Stimulated activated CD4-positive, alpha-beta T cell treated with anti-CD3 and anti-CD28 coated beads, Interleukin-2, amount 100 ng/mL, for 48 hours (primary cell): ENCODE data around the gene OR5C1.
A peak's percentile ranks its signal among the peaks of the same experiment; 100 is the strongest.
"Not testable (repeated sequence)": the region's sequence is repeated elsewhere in the genome, so short reads cannot be mapped to it uniquely, and the experiment has no call there.

Source experiments
- DNase-seq, 2 donors: peaks; one replicate each; pipeline ENCODE4 v3.0.0-alpha.2; 2020

The OR5C1 gene

DNA sequence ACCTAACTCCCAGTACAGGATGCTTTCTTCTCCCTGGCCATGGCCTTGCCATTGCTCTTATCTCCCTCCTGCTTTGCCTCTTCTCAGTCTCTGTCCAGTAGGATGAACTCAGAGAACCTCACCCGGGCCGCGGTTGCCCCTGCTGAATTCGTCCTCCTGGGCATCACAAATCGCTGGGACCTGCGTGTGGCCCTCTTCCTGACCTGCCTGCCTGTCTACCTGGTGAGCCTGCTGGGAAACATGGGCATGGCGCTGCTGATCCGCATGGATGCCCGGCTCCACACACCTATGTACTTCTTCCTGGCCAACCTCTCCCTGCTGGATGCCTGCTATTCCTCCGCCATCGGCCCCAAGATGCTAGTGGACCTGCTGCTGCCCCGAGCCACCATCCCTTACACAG is at the start of gene OR5C1:
TSS of gene OR5C1 (plus strand) at position 103 of the 400 bp plus-strand sequence. CDS start at position 103, 0 bp downstream.
- no peak for DNase-seq

DNA sequence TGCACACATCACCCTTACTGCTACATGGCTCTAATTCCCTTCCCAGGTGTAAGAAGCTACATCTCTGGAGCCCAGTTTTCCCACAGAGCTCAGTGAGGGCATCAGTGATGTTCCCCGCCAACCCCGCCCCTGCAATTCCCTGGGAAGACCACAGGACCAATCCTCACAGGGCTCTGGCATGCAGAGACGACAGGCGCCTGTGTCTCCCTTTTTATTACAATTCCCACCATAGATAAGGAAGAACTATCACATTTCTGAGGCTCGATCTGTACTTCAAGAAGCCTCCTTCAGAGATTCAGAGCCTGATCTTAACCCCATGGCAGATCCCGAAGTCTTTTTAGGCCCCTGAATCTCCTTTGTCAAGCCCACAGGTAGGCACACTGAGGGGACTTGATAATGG is 46.7 kb upstream of the OR5C1 start, which contains the start of gene OR1L6:
TSS of gene OR1L6 (plus strand) at position 301 of the 400 bp plus-strand sequence. CDS start 7,545 bp downstream, outside the sequence.
- no peak for DNase-seq

DNA sequence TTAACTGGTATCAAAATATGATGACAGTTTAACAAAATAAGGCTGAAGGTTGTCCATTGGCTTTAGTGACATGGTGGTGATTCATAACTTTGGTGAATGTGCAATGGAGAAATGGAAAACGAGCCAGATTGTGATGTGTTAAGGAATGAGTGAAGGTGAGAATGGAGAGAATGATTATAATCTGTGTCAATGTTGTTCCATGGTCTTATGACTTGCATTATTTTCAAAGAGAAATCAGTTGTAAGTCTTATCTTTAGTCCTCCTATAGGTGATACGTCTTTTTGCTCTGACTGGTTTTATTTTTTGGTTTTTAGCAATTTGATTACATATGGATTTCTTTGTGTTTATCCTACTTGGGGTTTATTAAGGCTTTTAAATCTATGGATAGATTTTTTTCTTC is 33.9 kb upstream of the OR5C1 start:
- DNase-seq = no peak

DNA sequence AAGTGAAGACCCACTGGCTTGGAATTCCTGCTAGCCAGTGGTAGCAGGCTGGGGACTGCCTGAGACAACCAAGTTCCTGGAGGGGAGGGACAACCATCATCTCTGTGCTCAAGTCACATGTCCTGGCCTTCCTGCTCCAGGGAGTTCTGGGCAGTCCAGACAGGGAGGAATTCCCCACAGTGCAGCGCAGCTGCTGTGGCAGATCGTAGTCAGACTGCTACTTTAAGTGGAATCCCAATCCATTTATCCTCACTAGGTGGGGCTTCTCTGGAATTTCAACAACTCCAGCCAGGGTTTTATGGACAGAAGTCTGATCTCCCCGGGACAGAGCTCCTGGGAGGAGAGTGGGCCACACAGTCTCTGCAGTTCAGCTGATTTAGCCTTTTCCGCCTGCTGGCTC is 20.9 kb upstream of the OR5C1 start:
- DNase-seq = no peak

DNA sequence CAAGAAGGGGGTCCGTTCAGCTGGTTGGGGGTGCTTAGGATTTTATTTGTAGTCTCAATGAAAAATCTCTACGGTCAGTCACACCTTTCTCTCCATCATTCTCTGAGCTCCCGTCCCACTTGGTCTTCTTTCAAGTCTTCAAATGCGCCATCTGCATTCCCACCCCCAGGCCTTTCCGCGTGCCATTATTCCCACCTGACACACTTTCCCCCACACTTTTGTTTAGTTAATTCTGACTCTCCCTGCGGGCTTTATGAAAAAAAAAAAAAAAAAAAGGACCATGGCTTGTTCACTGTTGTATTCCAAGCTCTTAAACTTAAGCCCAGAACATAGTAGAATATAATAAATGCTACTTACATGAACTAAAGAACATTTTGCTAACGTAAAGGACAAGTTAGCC is 11.7 kb upstream of the OR5C1 start:
- DNase-seq = no peak

DNA sequence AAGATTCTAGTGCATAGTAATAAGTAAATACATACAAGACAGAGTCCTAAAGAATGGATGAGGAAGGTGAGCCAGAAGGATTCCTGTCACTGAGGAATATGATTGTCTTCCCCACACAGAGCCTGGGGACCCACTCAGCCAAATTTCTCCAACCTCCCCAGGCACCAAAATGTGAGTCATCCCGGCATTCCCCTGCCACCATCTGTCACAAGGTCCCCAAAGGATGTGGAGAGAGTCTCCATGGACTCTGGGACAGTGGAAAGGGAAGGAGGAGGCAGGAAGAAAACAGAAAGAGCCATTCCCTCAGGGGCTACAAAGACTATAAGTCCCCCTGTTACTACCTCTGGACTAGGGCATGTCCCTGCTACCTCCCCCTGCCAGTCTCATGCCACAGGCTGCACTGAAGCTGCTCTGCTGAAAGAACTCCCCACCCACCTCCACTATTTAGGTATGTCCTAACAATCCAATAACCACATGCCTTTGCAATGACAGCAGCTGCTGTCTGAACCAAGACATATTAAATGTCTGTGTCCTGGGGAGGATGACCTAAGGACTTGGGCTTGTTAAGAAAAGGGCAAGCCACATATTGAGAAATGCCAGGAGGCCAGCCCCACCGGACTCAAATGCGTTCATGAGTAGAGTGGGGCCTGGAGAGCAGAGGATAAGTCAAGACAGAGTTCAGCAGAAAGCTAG is 10.7 kb upstream of the OR5C1 start:
- DNase-seq = no peak

DNA sequence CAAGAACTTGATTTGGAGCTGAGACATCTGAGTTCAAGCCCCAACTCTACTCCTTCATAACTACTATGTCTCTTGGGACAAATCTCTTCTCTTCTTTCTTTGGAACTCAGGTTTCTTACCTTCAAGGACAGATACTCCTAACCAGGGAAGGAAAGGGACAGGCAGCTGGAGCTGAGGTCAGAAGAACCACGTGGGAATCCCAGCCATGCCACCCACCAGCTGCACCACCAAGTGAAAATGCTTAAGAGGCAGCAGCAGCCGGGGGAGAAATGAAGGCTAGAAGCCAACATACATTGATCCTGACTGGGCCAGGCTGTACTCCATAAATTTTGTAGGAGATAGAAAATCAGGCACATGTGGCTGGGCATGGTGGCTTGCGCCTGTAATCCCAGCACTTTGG is 9.6 kb upstream of the OR5C1 start:
- no peak for DNase-seq

DNA sequence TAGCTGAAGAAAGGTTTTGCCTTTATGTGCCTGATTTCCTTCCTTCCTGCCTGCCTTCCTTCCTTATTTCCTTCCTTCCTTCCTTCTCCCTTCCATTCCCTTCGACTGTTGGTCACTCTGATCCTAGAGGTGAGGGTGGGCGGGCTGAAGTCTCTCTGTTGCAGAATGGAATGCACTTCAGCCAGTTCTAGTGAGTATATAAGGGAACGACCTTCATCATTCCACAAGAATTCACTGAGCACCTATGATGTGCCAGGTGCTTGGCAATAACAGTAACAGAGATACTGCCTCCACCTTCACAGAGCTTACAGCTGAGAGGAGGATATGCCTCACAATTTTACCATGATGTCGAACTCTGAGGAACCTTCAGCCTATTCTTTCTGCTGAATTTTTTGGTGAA is 8.7 kb upstream of the OR5C1 start:
- no peak for DNase-seq

DNA sequence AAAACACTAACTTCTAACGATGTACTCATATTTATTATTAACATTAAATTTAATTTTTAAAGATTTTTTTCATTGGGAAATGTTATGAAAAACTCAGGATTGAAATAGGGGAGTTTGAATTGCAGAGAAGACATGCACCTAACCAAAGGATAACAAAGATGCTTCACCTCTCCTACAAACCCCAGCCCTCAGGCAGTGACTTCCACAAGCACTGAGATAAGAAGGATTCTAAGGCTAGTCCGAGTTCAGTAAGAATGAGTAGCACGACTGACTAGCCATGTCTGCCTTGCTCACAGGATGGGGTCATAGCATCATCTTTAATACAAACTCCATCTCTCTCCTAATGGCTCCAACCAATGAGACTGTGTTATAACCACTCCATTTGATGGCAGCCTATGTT is 7.1 kb upstream of the OR5C1 start:
- no peak for DNase-seq

DNA sequence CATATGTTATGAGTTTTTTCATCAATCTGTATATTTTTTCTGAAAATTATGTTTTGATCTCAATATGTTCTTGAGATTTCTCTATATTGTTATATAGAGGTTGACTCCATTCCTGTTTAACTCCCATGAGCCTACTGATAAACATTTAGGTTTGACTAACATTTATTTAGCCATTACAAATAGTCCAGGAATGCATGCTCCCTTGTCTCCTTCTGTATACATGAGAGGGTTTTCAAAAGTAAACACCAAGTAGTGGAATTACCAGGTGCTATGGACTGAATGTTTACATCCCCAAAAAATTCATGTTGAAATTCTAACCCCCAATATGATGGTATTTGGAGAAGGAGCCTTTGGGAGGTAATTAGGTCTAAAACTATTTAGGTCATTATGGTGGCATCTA is 3.5 kb upstream of the OR5C1 start:
- no peak for DNase-seq

DNA sequence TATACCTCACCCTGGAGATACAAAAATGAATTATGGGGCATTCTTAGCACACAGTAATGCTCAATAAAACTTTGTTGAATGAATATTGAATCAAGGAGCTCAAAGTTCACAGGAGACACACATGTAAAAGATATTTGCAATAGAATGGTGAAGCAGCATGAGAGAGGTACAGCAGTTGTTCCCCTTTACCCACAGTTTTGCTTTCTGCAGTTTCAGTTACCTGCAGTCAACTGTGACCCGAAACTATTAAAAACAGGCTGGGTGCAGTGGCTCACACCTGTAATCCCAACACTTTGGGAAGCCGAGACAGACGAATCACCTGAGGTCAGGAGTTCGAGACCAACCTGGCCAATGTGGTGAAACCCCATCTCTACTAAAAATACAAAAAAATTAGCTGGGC is 2.4 kb upstream of the OR5C1 start:
- DNase-seq = no peak

DNA sequence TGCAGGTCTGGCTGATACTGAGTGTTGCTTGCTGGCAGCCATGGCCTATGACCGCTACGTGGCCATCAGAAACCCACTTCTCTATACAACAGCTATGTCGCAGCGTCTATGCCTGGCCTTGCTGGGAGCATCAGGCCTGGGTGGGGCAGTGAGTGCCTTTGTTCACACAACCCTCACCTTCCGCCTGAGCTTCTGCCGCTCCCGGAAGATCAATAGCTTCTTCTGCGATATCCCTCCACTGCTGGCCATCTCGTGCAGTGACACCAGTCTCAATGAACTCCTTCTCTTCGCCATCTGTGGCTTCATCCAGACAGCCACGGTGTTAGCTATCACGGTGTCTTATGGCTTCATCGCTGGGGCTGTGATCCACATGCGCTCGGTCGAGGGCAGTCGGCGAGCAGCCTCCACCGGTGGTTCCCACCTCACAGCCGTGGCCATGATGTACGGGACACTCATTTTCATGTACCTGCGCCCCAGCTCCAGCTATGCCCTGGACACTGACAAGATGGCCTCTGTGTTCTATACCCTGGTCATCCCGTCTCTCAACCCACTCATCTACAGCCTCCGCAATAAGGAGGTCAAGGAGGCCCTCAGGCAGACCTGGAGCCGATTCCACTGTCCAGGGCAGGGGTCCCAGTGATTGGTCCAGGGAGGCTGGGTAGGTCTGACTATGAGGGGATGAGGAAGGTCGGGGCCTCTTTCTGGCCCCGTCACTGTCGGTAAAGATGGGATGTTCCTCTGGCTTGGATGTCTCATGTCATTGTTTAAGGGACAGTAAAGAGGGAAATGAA is 718 bp downstream of the OR5C1 start:
- DNase-seq = no peak

DNA sequence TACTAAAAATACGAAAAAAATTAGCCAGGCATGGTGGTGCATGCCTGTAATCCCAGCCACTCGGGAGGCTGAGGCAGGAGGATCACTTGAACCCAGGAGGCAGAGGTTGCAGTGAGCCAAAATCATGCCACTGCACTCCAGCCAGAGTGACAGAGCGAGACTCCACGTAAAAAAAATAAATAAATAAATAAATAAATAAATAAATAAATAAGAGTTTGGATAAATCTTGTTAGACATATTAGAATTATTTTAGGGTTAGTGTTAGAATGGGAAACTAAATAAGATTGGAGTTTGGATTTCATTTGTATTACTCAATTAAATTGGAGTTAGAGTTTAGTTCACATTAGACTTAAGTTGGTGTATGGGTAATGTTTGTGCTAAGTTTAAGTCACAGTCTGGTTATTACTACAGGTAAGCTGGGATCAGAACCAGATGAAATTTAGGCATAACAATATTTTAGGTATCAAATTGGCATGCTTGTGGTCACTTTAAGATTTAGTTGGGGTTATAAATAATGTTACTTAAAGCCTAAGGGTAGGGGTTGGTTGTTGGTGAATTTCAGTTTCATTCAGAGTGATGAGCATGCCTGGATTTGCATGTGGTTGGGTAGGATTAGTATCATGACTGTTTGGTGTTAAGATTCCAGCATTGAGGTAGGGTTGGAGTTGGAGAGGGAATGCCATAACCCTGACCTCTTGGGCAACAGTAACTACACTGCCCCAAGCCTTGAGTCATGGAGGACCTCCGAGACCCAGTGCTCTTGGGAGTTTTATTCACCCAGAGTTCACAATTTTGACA is 3.3 kb downstream of the OR5C1 start:
- DNase-seq = no peak

DNA sequence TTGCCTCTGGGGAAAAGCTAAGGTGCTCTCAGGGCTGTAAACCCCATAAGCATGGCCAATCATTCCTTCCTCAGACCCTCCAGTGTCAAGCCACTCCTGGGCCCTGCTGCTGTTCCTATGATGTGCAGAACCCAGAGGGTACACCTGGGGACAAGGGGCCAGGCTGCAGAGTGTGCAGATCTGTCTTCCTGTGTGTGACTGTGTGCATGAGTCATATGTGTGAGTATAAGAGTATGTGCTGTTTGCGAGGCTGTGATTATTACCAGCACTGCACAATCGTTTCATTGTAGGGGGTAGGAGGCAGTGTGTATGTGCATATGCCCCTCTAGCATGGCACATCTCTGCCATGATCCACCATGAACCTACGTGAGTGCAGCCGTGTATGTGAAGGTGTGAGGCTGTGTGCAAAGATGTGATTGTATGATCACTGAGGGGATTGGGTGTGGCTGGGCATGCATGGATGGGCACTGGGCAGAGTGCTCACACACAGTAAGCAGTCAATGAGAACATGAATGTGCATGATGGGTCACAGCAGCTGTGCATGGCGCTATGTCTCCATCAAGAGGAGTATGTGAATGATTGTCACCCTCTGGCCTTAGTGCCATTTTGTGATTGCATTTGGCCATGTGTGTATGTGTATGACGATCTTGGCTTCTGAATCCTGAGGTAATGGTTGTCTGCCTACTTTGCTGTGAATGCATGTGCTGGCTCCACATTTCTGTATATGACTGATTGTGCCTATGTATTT is 8.8 kb downstream of the OR5C1 start:
- no peak for DNase-seq

DNA sequence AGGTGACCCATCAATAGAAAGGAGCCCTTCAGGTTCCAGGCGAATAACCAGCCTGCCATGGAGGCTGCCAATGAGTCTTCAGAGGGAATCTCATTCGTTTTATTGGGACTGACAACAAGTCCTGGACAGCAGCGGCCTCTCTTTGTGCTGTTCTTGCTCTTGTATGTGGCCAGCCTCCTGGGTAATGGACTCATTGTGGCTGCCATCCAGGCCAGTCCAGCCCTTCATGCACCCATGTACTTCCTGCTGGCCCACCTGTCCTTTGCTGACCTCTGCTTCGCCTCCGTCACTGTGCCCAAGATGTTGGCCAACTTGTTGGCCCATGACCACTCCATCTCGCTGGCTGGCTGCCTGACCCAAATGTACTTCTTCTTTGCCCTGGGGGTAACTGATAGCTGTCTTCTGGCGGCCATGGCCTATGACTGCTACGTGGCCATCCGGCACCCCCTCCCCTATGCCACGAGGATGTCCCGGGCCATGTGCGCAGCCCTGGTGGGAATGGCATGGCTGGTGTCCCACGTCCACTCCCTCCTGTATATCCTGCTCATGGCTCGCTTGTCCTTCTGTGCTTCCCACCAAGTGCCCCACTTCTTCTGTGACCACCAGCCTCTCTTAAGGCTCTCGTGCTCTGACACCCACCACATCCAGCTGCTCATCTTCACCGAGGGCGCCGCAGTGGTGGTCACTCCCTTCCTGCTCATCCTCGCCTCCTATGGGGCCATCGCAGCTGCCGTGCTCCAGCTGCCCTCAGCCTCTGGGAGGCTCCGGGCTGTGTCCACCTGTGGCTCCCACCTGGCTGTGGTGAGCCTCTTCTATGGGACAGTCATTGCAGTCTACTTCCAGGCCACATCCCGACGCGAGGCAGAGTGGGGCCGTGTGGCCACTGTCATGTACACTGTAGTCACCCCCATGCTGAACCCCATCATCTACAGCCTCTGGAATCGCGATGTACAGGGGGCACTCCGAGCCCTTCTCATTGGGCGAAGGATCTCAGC is 11.6 kb downstream of the OR5C1 start, which contains the start of gene OR1K1:
TSS of gene OR1K1 (plus strand) at position 58 of the 995 bp plus-strand sequence. CDS start at position 58, 0 bp downstream.
- DNase-seq = no peak

DNA sequence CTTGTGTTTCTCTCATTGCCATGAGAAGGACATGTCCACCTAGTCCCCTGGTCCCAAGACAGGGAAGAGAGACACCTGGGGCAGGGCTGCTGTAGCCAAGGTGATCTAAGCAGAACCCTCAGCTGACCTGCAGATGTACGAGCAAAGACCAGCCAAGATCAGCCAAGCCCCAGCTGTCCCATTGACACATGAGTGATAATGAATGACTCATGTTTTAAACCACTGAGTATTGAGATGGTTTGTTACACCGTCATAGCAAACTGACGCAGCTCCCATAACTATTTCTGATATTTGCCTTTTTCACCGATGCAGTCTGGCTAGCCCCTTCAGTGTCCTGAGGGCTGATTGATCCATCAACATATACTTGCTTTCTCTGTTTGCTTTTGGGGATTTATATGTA is 17.9 kb downstream of the OR5C1 start:
- DNase-seq = no peak

DNA sequence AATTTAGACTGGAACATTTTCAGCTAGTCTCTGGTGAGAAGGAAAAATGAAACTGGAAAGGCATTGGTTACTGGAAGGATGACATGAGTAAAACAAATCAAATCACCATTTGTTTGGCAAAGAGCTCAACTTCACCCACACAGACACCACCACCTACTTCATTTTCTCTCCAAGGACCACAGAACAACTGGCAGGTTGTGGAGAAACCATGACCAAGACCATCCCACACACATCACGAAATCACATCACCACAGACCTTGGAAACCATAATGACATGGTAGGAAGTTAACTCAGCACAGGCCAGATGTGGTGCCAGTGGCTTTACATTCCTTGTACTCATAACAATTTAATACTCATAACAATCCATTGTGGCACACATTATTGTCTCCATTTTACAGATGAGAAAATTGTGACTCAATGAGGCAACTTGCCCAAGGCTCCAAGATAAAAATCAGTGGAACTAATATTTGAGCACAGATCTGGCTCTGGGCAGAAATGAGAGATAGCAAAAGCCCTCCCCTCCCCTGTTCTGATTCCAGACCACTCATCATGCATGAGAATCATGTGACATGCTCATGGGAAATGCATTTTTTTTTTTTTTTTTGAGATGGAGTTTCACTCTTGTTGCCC is 18.7 kb downstream of the OR5C1 start:
- DNase-seq = peak; percentile 37 to 53

DNA sequence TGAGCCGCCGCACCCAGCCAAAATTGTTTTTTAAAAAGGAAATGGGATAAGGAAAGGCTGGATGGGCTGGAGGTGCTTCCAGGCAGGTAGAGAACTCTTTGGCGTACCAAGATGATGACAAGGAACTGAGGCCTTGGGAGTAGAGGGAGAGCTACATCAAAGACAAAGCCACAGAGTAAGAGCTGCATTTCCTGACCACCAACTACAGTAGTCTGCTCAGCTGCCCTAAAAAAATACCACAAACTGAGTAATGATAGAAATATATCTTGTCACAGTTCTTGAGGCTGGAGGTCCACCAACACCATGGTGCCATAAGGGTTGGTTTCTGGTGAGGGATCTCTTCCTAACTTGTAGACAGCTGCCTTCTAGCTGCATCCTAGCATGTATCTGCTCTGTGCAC is 19.4 kb downstream of the OR5C1 start:
- DNase-seq = no peak

DNA sequence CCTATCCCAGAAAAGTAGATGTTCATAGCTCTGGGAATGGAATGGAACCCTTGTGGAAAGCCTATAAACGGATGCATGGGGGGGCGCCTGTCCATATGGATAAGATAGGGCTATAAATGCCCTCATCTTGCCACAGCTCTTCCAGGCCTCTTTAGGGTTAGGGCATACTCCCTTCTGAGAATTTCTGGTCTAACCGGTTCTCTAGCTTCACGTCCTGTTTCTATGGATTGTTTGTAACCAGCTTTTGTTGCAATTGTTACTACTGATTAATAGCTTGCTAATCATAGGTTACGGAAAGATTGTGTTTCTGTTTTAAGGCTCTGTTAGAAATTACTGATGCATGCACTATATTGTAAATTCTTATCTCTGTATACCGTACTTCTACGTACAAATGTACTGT is 20.5 kb downstream of the OR5C1 start:
- not testable (repeated sequence) for DNase-seq

DNA sequence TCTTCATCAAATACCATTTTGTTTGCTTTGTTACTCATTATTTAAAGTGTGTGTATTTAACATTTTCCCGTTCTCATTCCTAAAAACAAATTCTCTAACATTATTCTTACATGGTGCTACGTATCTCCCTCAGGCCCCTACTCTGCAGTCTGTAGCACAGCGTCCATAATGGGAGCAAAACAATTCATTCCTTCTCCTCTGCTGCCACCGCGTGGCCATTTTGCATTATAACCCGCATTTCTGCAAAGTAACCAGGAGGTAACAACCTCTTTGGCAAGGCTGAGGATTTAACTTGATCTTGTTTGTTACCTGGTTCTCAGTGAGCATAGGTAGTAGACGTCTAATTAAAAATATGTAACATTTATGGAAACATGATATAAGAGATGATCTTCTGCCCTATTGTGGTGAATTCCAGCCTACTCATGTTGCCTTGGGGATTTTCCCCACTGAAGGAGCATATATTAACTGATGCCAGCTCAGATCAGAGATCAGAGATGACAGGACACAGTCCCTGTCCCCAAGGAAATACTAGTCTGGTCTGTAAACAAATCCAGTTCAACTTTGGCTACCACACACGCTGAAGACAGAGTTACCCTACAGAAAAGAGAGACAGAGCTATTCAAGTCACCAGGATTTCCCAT is 21.7 kb downstream of the OR5C1 start:
- peak; percentile 70 for DNase-seq
